HG03575 (cell line): ENCODE measurements around the gene SIGLEC9.
"Not testable (repeated sequence)": the region's sequence is repeated elsewhere in the genome, so short reads cannot be mapped to it uniquely, and the experiment has no call there.

Source experiments
- ATAC-seq: cut with Tn5 transposase; IDR thresholded peaks from one replicate; pipeline ENCODE4 v1.9.1; 2021; ENCODE audit not compliant: unreplicated experiment, insufficient number of reproducible peaks, low FRiP score; ENCODE audit errors: extremely low read depth

Gene SIGLEC9

GRCh38 chr19:51139299-51140014 is 14.8 kb downstream of the SIGLEC9 start:
- ATAC-seq = no peak

GRCh38 chr19:51140441-51140840 is 15.7 kb downstream of the SIGLEC9 start:
- ATAC-seq = no peak

- no peak for ATAC-seq
These were observed 16.5 kb downstream of the SIGLEC9 start for GRCh38 chr19:51141181-51141580.

GRCh38 chr19:51142119-51142518 is 17.4 kb downstream of the SIGLEC9 start, which contains the start of gene SIGLEC7:
TSS of gene SIGLEC7 (plus strand) at chr19:51142301. CDS start at chr19:51142370, 69 bp downstream.
- ATAC-seq = no peak

- ATAC-seq = not testable (repeated sequence)
These were observed 18.2 kb downstream of the SIGLEC9 start for GRCh38 chr19:51142809-51143475.

GRCh38 chr19:51143486-51143885 is 18.8 kb downstream of the SIGLEC9 start:
- ATAC-seq = no peak

- ATAC-seq = no peak
These were observed 19.9 kb downstream of the SIGLEC9 start for GRCh38 chr19:51144482-51145045.

- ATAC-seq = no peak
These were observed 21.3 kb downstream of the SIGLEC9 start for GRCh38 chr19:51145916-51146493.

GRCh38 chr19:51146751-51147150 is 22.0 kb downstream of the SIGLEC9 start:
- ATAC-seq = no peak

- ATAC-seq = no peak
These were observed 23.0 kb downstream of the SIGLEC9 start for GRCh38 chr19:51147663-51148062.

- ATAC-seq = no peak
These were observed 23.9 kb downstream of the SIGLEC9 start for GRCh38 chr19:51148580-51148979.

GRCh38 chr19:51150627-51151026 is 25.9 kb downstream of the SIGLEC9 start:
- ATAC-seq = no peak

GRCh38 chr19:51156710-51157109 is 32.0 kb downstream of the SIGLEC9 start:
- ATAC-seq = no peak

- no peak for ATAC-seq
These were observed 32.6 kb downstream of the SIGLEC9 start for GRCh38 chr19:51157265-51157664.

GRCh38 chr19:51158474-51159129 is 33.9 kb downstream of the SIGLEC9 start:
- ATAC-seq = no peak

GRCh38 chr19:51159656-51160055 is 35.0 kb downstream of the SIGLEC9 start:
- ATAC-seq = no peak

GRCh38 chr19:51161266-51161665 is 36.6 kb downstream of the SIGLEC9 start:
- ATAC-seq = no peak

GRCh38 chr19:51161867-51162496 is 37.3 kb downstream of the SIGLEC9 start:
- ATAC-seq = no peak

- no peak for ATAC-seq
These were observed 38.6 kb downstream of the SIGLEC9 start for GRCh38 chr19:51163257-51163656.
